Measurements from ENCODE around the gene CEP72. TPM values are rescaled to one million over a fixed set of nuclear protein-coding genes. Genes with fewer than 3 reads are reported as not detected.
A peak's percentile ranks its signal among the peaks of the same experiment; 100 is the strongest.

CEP72 gene
- total and polyA plus RNA-seq, 10 of the 15 experiments (the other 5 are each of a cell fraction or from before 2014, with no cell fraction given), result 0.35 to 13.5 (median 8.3) TPM

- TF ChIP-seq ELK1 (IDR thresholded peaks at IDR 0.05; ENCODE audit: low read depth, low read length), result no peak
- TF ChIP-seq TCF12 (IDR thresholded peaks at IDR 0.05; ENCODE audit: low read depth, low read length), result no peak
- TF ChIP-seq ATF7 (IDR thresholded peaks at IDR 0.05; ENCODE audit: low read depth), result no peak
- TF ChIP-seq FOS (IDR thresholded peaks at IDR 0.05; ENCODE audit: borderline replicate concordance, extremely low read depth, insufficient read length), result no peak
- no peak for TF ChIP-seq POU2F2 (IDR thresholded peaks at IDR 0.05; ENCODE audit: borderline replicate concordance, low read depth, low read length)
- no peak for TF ChIP-seq SMAD5 (IDR thresholded peaks at IDR 0.05; ENCODE audit: low read depth)
- peak; percentile 74; the same call in 1 of the 2 replicates for TF ChIP-seq PAX8 (IDR thresholded peaks at IDR 0.05)
Measured at GRCh38 chr5:610744-611730, 1.1 kb upstream of the CEP72 start (continued).

DNA sequence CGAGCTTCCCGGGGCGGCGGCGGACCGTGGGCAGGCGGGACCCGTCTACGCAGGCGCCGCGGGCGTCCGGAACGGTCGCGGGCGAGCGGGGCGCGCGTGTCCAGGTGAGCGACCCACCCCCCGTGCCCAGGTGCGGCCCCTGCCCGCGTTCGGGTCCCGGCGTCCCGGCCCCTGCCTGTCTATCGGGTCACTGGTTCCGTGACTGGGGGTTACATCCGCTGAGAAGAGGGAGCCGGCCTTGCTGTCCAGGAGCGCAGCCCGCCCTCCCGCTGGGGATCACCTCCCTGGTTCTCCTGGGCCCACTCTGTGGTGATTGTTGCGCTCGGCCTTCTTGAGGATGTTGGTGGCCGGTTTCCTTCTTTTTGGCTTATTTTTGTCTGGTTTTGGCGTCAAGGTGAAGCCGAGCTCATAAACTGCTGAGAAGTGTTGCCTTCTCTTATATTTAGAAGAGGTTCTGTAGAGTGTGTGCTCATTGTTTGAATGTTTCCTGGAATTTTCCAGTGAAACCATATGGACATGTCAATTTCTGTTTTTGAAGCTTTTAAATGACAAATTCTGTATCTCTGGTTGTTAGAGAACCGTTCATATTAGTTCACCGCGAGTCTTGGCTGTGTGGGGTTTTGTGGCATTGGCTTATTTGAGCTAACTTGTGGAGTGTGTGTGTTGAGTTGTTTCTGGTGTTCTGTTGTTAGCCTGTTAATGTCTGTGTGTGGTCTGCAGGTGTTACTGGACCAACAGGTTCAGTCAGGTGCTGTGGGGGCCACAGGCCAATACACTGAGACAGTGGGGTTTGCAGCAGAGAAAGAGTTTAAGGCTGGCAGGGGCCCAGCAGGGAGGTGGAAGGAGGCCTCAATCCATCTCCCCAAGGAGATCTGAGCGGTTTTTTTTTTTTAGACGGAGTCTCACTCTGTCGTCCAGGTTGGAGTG, 621 bp downstream of the CEP72 start:
- POLR2A ChIA-PET, result interaction anchor here (1.3 kb wide), 1 partner anchor 10 kb away, joined by 3 read pairs; no protein-coding TSS in a partner anchor
- no peak for TF ChIP-seq SREBF2 (IDR thresholded peaks at IDR 0.05; ENCODE audit: low read length)
- TF ChIP-seq MLLT1 (IDR thresholded peaks at IDR 0.05), result peak; percentile 96
- TF ChIP-seq TAF1 (IDR thresholded peaks at IDR 0.05; ENCODE audit: borderline replicate concordance, low read depth, low read length), result no peak
- TF ChIP-seq CUX1 (IDR thresholded peaks at IDR 0.05; ENCODE audit: insufficient replicate concordance, low read depth, low read length), result no peak

More for the DNA sequence above, 621 bp downstream of the CEP72 start:
- ChIA-PET CTCF (interaction anchor here (0.6 to 1.1 kb wide), 2 partner anchors 119 to 295 kb away, joined by 3 to 5 read pairs; no protein-coding TSS in a partner anchor), SMC1A (ENCODE audit: uncharacterized antibody, unreplicated experiment) (interaction anchor here (1.3 kb wide), 2 partner anchors 68 to 166 kb away, joined by 3 read pairs; no protein-coding TSS in a partner anchor), RAD21 (ENCODE audit: unreplicated experiment) (no interaction called here)
- H3K9ac ChIP-seq (ENCODE audit: control insufficient read depth, insufficient read depth, low read length), result peak overlapping the region; percentile 66
- WGBS (ENCODE audit: insufficient coverage, insufficient replicate concordance, low lambda C conversion rate, missing lambda C conversion rate), result 37% methylated on average over 17 of the region's 49 CpGs
- peak; percentile 50 for ATAC-seq
- H3K4me2 ChIP-seq (ENCODE audit: control insufficient read depth, insufficient read depth), result peak overlapping the region; percentile 76
- H3K27ac ChIP-seq (ENCODE audit: control insufficient read depth, insufficient read depth), result no peak overlapping the region
- H4K20me1 ChIP-seq (ENCODE audit: control insufficient read depth, insufficient read depth), result no peaks in the 10 kb centered on the region
- H3K79me2 ChIP-seq (ENCODE audit: control insufficient read depth, insufficient read depth, low read length), result peaks cover 24% of the 10 kb centered on the region
- no peaks in the 10 kb centered on the region for H3K36me3 ChIP-seq (ENCODE audit: control insufficient read depth in 2 of 2, insufficient read depth in 2 of 2, low read length in 1 of 2)
- peak overlapping the region; percentile 83 for H3K4me3 ChIP-seq
- H2AFZ ChIP-seq (ENCODE audit: control insufficient read depth, low read depth, low read length), result peak overlapping the region; percentile 71
- intact Hi-C loops (cut with micrococcal nuclease; ENCODE audit: unreplicated experiment) (loop anchor here (10.0 kb wide), 1 partner anchor 138 kb away; no protein-coding TSS in a partner anchor), in situ Hi-C loops (cut with MboI) (no loop called here)
- peaks cover 7% of the 10 kb centered on the region for H3K4me1 ChIP-seq (ENCODE audit: control insufficient read depth, insufficient read depth, low read length)
- no peak for FAIRE-seq
- H3K9me3 ChIP-seq (replicated peaks; ENCODE audit: control insufficient read depth, insufficient read depth, low read length), result no peaks in the 10 kb centered on the region; the same call in 2 of the 3 replicates
- TSS peak; percentile 65 for BruUV-seq (replicated peaks)
- no peaks in the 10 kb centered on the region; a peak in 1 of 4 replicates for H3K27me3 ChIP-seq (replicated peaks in 1 of 2; ENCODE audit: control insufficient read depth in 2 of 2, insufficient read depth in 2 of 2, low read length in 1 of 2)
- DNase-seq (ENCODE audit: low read depth, low spot score), result no peak

All from GM12878 (cell line).